Breast epithelium (tissue), 3 donors: ENCODE results near the gene RUVBL2.

Experiments
- CTCF ChIP-seq, 3 donors: fragments of 450-650 bp; IDR thresholded peaks; one replicate each; pipeline ENCODE4 v1.5.1; 2016 to 2017; ENCODE audit warnings: antibody characterized with exemption in 3 of 3, mild to moderate bottlenecking in 3 of 3, moderate library complexity in 3 of 3
- POLR2A ChIP-seq: fragments of 450-650 bp; IDR thresholded peaks from one replicate; pipeline ENCODE4 v1.6.1; 2016; ENCODE audit warnings: antibody characterized with exemption, mild to moderate bottlenecking, moderate library complexity
- POLR2AphosphoS5 ChIP-seq, 3 donors: sonication (generic); formaldehyde crosslinking; IDR thresholded peaks; one replicate each; pipeline ENCODE4 v1.6.1; 2017; ENCODE audit warnings: antibody characterized with exemption in 3 of 3

- TF ChIP-seq CTCF (IDR thresholded peaks at IDR 0.05) (peak; percentile 64 to 79 (median 67)), POLR2A (no peak), POLR2AphosphoS5 (IDR thresholded peaks at IDR 0.05) (no peak)
Measured at GRCh38 chr19:48970923-48971395, 22.7 kb upstream of the RUVBL2 start.
